AG09309 (cell line): ENCODE measurements around the gene SRMS.

ENCODE experiments used
- DNase-seq: peaks from one replicate; pipeline ENCODE4 v3.0.0-alpha.2; 2010; ENCODE audit warnings: low read depth
- H3K4me3 ChIP-seq: 2 replicates; pipeline ENCODE4 v1.5.1; 2011; ENCODE audit warnings: mild to moderate bottlenecking, low read depth, low read length, moderate library complexity; ENCODE audit not compliant: control insufficient read depth
- TF ChIP-seq, protein P1 (sequence below): IDR thresholded peaks from 2 replicates; pipeline ENCODE4 v1.5.1; 2011; ENCODE audit warnings: mild to moderate bottlenecking, low read depth, low read length, inconsistent platforms; ENCODE audit not compliant: insufficient read depth, control insufficient read depth; ENCODE audit errors: missing control alignments

Gene SRMS

GRCh38 chr20:63543131-63543530 is 4.4 kb downstream of the SRMS start:
- H3K4me3 ChIP-seq = no peak overlapping the region
- DNase-seq = no peak
- TF ChIP-seq, protein P1, sequence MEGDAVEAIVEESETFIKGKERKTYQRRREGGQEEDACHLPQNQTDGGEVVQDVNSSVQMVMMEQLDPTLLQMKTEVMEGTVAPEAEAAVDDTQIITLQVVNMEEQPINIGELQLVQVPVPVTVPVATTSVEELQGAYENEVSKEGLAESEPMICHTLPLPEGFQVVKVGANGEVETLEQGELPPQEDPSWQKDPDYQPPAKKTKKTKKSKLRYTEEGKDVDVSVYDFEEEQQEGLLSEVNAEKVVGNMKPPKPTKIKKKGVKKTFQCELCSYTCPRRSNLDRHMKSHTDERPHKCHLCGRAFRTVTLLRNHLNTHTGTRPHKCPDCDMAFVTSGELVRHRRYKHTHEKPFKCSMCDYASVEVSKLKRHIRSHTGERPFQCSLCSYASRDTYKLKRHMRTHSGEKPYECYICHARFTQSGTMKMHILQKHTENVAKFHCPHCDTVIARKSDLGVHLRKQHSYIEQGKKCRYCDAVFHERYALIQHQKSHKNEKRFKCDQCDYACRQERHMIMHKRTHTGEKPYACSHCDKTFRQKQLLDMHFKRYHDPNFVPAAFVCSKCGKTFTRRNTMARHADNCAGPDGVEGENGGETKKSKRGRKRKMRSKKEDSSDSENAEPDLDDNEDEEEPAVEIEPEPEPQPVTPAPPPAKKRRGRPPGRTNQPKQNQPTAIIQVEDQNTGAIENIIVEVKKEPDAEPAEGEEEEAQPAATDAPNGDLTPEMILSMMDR = no peak

DNA sequence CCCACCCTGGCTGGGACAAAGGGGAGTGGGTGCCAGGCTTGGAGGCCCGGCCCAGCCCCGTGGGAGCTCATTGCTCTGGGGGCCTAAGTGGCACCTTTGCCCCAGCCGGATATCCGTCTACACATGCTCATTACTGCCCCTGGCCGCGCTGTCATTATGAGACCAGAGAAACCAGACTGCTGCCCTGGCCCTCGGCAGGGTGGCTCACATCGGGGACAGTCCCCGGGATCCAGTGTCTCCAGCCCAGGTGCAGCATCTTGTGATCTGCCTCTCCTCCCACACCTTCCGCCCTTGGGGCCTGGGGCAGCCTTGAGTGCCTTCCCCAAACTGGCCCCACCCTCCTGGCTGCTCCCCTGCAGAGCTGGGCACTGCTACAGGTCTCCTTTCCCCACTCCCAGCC is 4.9 kb downstream of the SRMS start:
- H3K4me3 ChIP-seq = no peak overlapping the region
- no peak for DNase-seq
- TF ChIP-seq, protein P1 = no peak

GRCh38 chr20:63542031-63542559 is 5.5 kb downstream of the SRMS start:
- DNase-seq = no peak
- H3K4me3 ChIP-seq = no peak overlapping the region
- TF ChIP-seq, protein P1 = no peak

GRCh38 chr20:63541371-63541770 is 6.2 kb downstream of the SRMS start:
- DNase-seq = no peak
- TF ChIP-seq, protein P1 = no peak
- no peak overlapping the region for H3K4me3 ChIP-seq

DNA sequence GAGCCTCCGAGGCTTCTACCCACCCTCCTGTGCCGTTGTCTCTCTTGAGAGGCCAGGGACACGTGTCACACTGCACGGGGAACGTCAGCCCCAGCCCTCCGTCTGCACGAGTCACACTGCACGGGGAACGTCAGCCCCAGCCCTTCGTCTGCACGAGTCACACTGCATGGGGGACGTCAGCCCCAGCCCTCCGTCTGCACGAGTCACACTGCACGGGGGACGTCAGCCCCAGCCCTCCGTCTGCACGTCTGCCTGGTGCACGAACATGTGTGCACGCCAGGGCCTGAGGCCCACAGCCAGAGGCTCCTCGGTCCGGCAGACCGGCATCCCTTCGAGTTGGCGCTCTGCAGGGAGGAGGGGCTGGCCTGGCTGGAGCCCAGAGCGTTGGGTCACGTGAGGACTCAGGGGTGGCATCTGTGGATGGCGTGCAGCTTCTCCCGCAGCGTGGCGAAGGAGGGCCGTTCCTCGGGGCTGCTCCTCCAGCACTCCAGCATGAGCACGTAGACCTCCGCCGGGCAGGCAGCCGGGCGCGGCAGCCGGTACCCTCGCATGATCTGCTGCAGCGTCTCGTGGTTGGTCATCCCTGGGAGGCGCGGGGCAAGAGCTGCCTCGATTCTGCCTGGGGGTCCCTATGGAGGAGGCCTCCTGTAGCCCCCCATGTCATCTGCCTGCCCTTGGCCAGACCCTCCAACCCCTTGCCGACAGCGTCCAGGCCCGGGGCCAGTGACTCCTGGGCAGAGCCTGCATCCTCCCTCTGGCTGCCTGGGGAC is 6.9 kb downstream of the SRMS start:
- no peak overlapping the region for H3K4me3 ChIP-seq
- DNase-seq = no peak
- TF ChIP-seq, protein P1 = no peak

GRCh38 chr20:63539441-63540370 is 7.8 kb downstream of the SRMS start:
- no peak for DNase-seq
- TF ChIP-seq, protein P1 = no peak
- H3K4me3 ChIP-seq = no peak overlapping the region
